Gastroesophageal sphincter (tissue), 3 donors: ENCODE data around the gene TBC1D2B.

Experiments
- CTCF ChIP-seq, 4 experiments: fragments of 200-600 bp in 2 of 4; fragments of 450-650 bp in 2 of 4; sonication (generic) in 1 of 4; IDR thresholded peaks; one replicate each; pipeline ENCODE4 v1.5.1; 2017 to 2019; ENCODE audit warnings: antibody characterized with exemption in 4 of 4, mild to moderate bottlenecking in 2 of 4, moderate library complexity in 2 of 4
- EP300 ChIP-seq: sonication (generic); formaldehyde crosslinking; IDR thresholded peaks from one replicate; pipeline ENCODE4 v1.6.1; 2017; ENCODE audit warnings: antibody characterized with exemption, mild to moderate bottlenecking
- POLR2A ChIP-seq, 2 donors: fragments of 450-650 bp; IDR thresholded peaks; one replicate each; pipeline ENCODE4 v1.6.1; 2017; ENCODE audit warnings: antibody characterized with exemption in 2 of 2, mild to moderate bottlenecking in 2 of 2, moderate library complexity in 1 of 2
- POLR2AphosphoS5 ChIP-seq: sonication (generic); formaldehyde crosslinking; IDR thresholded peaks from one replicate; pipeline ENCODE4 v1.6.1; 2017; ENCODE audit warnings: antibody characterized with exemption

DNA sequence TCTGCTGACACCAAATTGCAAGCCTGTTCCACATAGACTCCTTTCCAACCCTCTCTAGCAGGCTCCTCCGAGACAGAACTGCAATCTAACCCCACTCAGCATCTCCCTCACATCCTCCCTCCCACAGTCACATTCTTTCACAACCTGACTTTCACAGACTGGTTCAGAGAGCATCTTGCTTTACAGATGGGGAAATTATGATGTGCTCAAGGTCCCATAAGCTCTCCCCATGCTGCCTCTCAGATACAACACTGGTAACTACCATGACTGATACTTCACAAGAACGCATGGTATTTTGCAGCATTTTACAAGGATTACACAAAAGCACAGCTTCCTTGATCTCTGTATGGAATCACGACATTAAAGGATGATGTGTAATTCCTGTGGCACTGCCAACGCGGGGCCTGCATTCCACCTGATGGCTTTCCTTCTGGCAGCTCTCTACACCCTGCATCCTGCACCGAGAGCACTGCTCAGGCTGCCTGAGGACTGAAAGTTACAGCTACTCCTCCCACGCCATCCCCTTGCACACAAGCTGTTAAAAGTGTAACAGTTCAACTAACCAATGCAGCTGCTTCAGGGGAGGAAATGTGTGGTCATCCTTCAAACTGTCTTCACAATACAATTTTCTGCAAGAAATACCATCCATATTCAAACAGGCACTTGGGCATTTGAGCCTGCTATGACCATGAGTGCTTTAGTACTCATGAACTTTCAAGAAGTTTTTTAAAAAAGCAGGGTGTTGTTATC, 27.6 kb downstream of the TBC1D2B start:
- TF ChIP-seq CTCF (IDR thresholded peaks at IDR 0.05) (no peak), POLR2A (IDR thresholded peaks at IDR 0.05) (no peak), EP300 (no peak), POLR2AphosphoS5 (peak; percentile 57)
